ENCODE measurements around the gene FAM13A. TPM values are rescaled to one million over a fixed set of nuclear protein-coding genes. Genes with fewer than 3 reads are reported as not detected.

Gene FAM13A
- total and polyA plus RNA-seq, 10 of the 15 experiments (the other 5 are each of a cell fraction or from before 2014, with no cell fraction given): 0.05 to 1.8 (median 0.27) TPM; not detected in 1

GRCh38 chr4:88775026-88775425 lies 282.0 kb downstream of the FAM13A start (continued):
- TF ChIP-seq CHD2 (IDR thresholded peaks at IDR 0.05; ENCODE audit: borderline replicate concordance, low read depth, low read length) (no peak), BMI1 (IDR thresholded peaks at IDR 0.05; ENCODE audit: borderline replicate concordance) (no peak), SREBF1 (IDR thresholded peaks at IDR 0.05; ENCODE audit: low read length) (no peak), TAF1 (IDR thresholded peaks at IDR 0.05; ENCODE audit: borderline replicate concordance, low read depth, low read length) (no peak), ATF2 (IDR thresholded peaks at IDR 0.05; ENCODE audit: low read length) (no peak), ZBED1 (IDR thresholded peaks at IDR 0.05; ENCODE audit: borderline replicate concordance) (no peak)

GRCh38 chr4:88771883-88772450 lies 285.0 kb downstream of the FAM13A start:
- peaks cover 0 to 3% of the 10 kb centered on the region in 2 experiments; a peak in 1 of 4 replicates for H3K27me3 ChIP-seq (replicated peaks in 1 of 2; ENCODE audit: control insufficient read depth in 2 of 2, insufficient read depth in 2 of 2, low read length in 1 of 2)
- ATAC-seq: no peak
- no peaks in the 10 kb centered on the region for H3K79me2 ChIP-seq (ENCODE audit: control insufficient read depth, insufficient read depth, low read length)
- in situ Hi-C loops (cut with MboI) (no loop called here), intact Hi-C loops (cut with micrococcal nuclease; ENCODE audit: unreplicated experiment) (no loop called here)
- no peak for FAIRE-seq
- RAD21 ChIA-PET (ENCODE audit: unreplicated experiment): no interaction called here
- POLR2A ChIA-PET: no interaction called here
- H3K27ac ChIP-seq (ENCODE audit: control insufficient read depth, insufficient read depth): no peak overlapping the region
- WGBS (ENCODE audit: insufficient coverage, insufficient replicate concordance, low lambda C conversion rate, missing lambda C conversion rate): 28% methylated on average over 4 of the region's 4 CpGs
- no peaks in the 10 kb centered on the region for H3K9me3 ChIP-seq (replicated peaks; ENCODE audit: control insufficient read depth, insufficient read depth, low read length)
- no TSS peak for BruUV-seq (replicated peaks)
- no peaks in the 10 kb centered on the region for H4K20me1 ChIP-seq (ENCODE audit: control insufficient read depth, insufficient read depth)
- DNase-seq (ENCODE audit: low read depth, low spot score): no peak
- no peak overlapping the region for H3K4me2 ChIP-seq (ENCODE audit: control insufficient read depth, insufficient read depth)
- no peak overlapping the region for H3K9ac ChIP-seq (ENCODE audit: control insufficient read depth, insufficient read depth, low read length)
- H3K4me3 ChIP-seq: no peak overlapping the region
- H3K36me3 ChIP-seq (ENCODE audit: control insufficient read depth in 2 of 2, insufficient read depth in 2 of 2, low read length in 1 of 2): no peaks in the 10 kb centered on the region
- H3K4me1 ChIP-seq (ENCODE audit: control insufficient read depth, insufficient read depth, low read length): no peaks in the 10 kb centered on the region
- CTCF ChIA-PET: interaction anchor here (0.8 to 2.9 kb wide), 3 partner anchors 9 to 102 kb away, joined by 3 to 11 read pairs (median 5); no protein-coding TSS in a partner anchor
- H2AFZ ChIP-seq (ENCODE audit: control insufficient read depth, low read depth, low read length): no peak overlapping the region
- TF ChIP-seq CHD2 (IDR thresholded peaks at IDR 0.05; ENCODE audit: borderline replicate concordance, low read depth, low read length) (no peak), TCF3 (IDR thresholded peaks at IDR 0.05; ENCODE audit: borderline replicate concordance, insufficient read depth, low read depth, low read length) (no peak)
- SMC1A ChIA-PET (ENCODE audit: uncharacterized antibody, unreplicated experiment): interaction anchor here (1.1 kb wide), 1 partner anchor 12 kb away, joined by 3 read pairs; no protein-coding TSS in a partner anchor

Measured in GM12878 (cell line).